ENCODE data around the gene CDKN2AIPNL.
"Not testable (repeated sequence)": the region's sequence is repeated elsewhere in the genome, so short reads cannot be mapped to it uniquely, and the experiment has no call there.

Gene CDKN2AIPNL

GRCh38 chr5:134383980-134384697, 27.5 kb downstream of the CDKN2AIPNL start:
- ChIA-PET POLR2A (interaction anchor here (1.7 kb wide), 1 partner anchor 12 kb away, joined by 5 read pairs; the partner anchor contains the start of gene UBE2B), CTCF (interaction anchor here (0.7 to 1.4 kb wide), 5 partner anchors 9 to 444 kb away, joined by 3 to 6 read pairs (median 4); partner anchors contain the start of gene CDKN2AIPNL)
- Histone ChIP-seq H3K9me3 (ENCODE audit: control insufficient read depth, insufficient read depth, low read depth, low read length) (no peaks in the 10 kb centered on the region), H3K27ac (ENCODE audit: extremely low read depth, low read depth, low read length) (no peak overlapping the region), H3K4me3 (ENCODE audit: low read depth, low read length) (no peak overlapping the region), H3K36me3 (ENCODE audit: control insufficient read depth in 2 of 2, insufficient read depth in 1 of 2, low read length in 2 of 2) (peaks cover 82 to 86% of the 10 kb centered on the region in 2 experiments), H3K4me1 (ENCODE audit: control insufficient read depth, insufficient read depth, low read length) (no peaks in the 10 kb centered on the region)
- TF ChIP-seq, protein P1, sequence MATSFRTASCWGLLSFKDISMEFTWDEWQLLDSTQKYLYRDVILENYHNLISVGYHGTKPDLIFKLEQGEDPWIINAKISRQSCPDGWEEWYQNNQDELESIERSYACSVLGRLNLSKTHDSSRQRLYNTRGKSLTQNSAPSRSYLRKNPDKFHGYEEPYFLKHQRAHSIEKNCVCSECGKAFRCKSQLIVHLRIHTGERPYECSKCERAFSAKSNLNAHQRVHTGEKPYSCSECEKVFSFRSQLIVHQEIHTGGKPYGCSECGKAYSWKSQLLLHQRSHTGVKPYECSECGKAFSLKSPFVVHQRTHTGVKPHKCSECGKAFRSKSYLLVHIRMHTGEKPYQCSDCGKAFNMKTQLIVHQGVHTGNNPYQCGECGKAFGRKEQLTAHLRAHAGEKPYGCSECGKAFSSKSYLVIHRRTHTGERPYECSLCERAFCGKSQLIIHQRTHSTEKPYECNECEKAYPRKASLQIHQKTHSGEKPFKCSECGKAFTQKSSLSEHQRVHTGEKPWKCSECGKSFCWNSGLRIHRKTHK (tag by site-specific recombination; IDR thresholded peaks at IDR 0.05) = no peak
- no peak for TF ChIP-seq ZNF610 (tag by site-specific recombination; IDR thresholded peaks at IDR 0.05; ENCODE audit: borderline replicate concordance)
- TF ChIP-seq ZFHX2 (tag by site-specific recombination; conservative IDR thresholded peaks at IDR 0.05) = no peak
- TF ChIP-seq ZNF433 (tag by site-specific recombination; IDR thresholded peaks at IDR 0.05; ENCODE audit: low read depth) = no peak
- TF ChIP-seq ZNF155 (tag by site-specific recombination; IDR thresholded peaks at IDR 0.05) = no peak
- TF ChIP-seq, protein P2, sequence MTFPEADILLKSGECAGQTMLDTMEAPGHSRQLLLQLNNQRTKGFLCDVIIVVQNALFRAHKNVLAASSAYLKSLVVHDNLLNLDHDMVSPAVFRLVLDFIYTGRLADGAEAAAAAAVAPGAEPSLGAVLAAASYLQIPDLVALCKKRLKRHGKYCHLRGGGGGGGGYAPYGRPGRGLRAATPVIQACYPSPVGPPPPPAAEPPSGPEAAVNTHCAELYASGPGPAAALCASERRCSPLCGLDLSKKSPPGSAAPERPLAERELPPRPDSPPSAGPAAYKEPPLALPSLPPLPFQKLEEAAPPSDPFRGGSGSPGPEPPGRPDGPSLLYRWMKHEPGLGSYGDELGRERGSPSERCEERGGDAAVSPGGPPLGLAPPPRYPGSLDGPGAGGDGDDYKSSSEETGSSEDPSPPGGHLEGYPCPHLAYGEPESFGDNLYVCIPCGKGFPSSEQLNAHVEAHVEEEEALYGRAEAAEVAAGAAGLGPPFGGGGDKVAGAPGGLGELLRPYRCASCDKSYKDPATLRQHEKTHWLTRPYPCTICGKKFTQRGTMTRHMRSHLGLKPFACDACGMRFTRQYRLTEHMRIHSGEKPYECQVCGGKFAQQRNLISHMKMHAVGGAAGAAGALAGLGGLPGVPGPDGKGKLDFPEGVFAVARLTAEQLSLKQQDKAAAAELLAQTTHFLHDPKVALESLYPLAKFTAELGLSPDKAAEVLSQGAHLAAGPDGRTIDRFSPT (tag by site-specific recombination; IDR thresholded peaks at IDR 0.05) = no peak
- TF ChIP-seq, protein P3, sequence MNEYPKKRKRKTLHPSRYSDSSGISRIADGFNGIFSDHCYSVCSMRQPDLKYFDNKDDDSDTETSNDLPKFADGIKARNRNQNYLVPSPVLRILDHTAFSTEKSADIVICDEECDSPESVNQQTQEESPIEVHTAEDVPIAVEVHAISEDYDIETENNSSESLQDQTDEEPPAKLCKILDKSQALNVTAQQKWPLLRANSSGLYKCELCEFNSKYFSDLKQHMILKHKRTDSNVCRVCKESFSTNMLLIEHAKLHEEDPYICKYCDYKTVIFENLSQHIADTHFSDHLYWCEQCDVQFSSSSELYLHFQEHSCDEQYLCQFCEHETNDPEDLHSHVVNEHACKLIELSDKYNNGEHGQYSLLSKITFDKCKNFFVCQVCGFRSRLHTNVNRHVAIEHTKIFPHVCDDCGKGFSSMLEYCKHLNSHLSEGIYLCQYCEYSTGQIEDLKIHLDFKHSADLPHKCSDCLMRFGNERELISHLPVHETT (tag by site-specific recombination; IDR thresholded peaks at IDR 0.05) = no peak

GRCh38 chr5:134382204-134382603, 29.5 kb downstream of the CDKN2AIPNL start:
- H3K36me3 ChIP-seq (ENCODE audit: control insufficient read depth in 2 of 2, insufficient read depth in 1 of 2, low read length in 2 of 2) = peaks cover 76 to 85% of the 10 kb centered on the region in 2 experiments
- not testable (repeated sequence) for H3K27ac ChIP-seq (ENCODE audit: extremely low read depth, low read depth, low read length); H3K4me3 ChIP-seq (ENCODE audit: low read depth, low read length); H3K9me3 ChIP-seq (ENCODE audit: control insufficient read depth, insufficient read depth, low read depth, low read length); H3K4me1 ChIP-seq (ENCODE audit: control insufficient read depth, insufficient read depth, low read length)
- ChIA-PET CTCF (interaction anchor here (0.7 to 1.5 kb wide), 4 partner anchors 10 to 205 kb away, joined by 3 to 4 read pairs (median 3); no protein-coding TSS in a partner anchor), POLR2A (interaction anchor here (2.0 kb wide), 1 partner anchor 10 kb away, joined by 5 read pairs; the partner anchor contains the start of gene UBE2B)
- peak; percentile 78; the same call in 1 of the 2 replicates for TF ChIP-seq ZNF121 (tag by site-specific recombination; IDR thresholded peaks at IDR 0.05)

DNA sequence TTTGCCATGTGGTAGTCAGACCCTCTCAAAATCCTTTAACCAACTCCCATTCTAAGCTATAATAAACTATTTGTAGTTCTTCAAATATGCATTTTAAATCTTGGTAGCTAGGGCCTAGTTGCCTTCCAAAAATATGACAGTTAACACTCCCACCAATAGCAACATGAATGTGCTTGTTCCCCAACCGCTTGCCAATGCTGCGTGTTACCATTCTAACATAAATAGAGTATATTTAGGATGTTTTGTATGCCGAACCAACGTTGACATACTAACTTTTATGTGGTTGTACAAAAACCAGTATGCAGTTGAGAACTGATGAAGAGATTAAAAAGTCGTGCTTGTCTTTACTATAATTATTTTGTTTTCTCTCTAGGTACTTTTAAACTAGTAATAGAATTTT, 31.3 kb downstream of the CDKN2AIPNL start:
- no peak overlapping the region for H3K27ac ChIP-seq (ENCODE audit: extremely low read depth, low read depth, low read length)
- ChIA-PET POLR2A (interaction anchor here (0.6 to 2.0 kb wide), 2 partner anchors 8 to 240 kb away, joined by 3 to 5 read pairs; partner anchors contain the start of gene UBE2B), CTCF (interaction anchor here (1.3 kb wide), 1 partner anchor 197 kb away, joined by 4 read pairs; no protein-coding TSS in a partner anchor)
- H3K36me3 ChIP-seq (ENCODE audit: control insufficient read depth in 2 of 2, insufficient read depth in 1 of 2, low read length in 2 of 2) = peaks cover 79 to 89% of the 10 kb centered on the region in 2 experiments
- no peak overlapping the region for H3K4me3 ChIP-seq (ENCODE audit: low read depth, low read length)
- no peaks in the 10 kb centered on the region for H3K9me3 ChIP-seq (ENCODE audit: control insufficient read depth, insufficient read depth, low read depth, low read length)
- no peaks in the 10 kb centered on the region for H3K4me1 ChIP-seq (ENCODE audit: control insufficient read depth, insufficient read depth, low read length)
- TF ChIP-seq, protein P4, sequence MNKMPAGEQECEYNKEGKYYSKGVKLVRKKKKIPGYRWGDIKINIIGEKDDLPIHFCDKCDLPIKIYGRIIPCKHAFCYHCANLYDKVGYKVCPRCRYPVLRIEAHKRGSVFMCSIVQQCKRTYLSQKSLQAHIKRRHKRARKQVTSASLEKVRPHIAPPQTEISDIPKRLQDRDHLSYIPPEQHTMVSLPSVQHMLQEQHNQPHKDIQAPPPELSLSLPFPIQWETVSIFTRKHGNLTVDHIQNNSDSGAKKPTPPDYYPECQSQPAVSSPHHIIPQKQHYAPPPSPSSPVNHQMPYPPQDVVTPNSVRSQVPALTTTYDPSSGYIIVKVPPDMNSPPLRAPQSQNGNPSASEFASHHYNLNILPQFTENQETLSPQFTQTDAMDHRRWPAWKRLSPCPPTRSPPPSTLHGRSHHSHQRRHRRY (tag by site-specific recombination; IDR thresholded peaks at IDR 0.05) = no peak
- TF ChIP-seq, protein P5, sequence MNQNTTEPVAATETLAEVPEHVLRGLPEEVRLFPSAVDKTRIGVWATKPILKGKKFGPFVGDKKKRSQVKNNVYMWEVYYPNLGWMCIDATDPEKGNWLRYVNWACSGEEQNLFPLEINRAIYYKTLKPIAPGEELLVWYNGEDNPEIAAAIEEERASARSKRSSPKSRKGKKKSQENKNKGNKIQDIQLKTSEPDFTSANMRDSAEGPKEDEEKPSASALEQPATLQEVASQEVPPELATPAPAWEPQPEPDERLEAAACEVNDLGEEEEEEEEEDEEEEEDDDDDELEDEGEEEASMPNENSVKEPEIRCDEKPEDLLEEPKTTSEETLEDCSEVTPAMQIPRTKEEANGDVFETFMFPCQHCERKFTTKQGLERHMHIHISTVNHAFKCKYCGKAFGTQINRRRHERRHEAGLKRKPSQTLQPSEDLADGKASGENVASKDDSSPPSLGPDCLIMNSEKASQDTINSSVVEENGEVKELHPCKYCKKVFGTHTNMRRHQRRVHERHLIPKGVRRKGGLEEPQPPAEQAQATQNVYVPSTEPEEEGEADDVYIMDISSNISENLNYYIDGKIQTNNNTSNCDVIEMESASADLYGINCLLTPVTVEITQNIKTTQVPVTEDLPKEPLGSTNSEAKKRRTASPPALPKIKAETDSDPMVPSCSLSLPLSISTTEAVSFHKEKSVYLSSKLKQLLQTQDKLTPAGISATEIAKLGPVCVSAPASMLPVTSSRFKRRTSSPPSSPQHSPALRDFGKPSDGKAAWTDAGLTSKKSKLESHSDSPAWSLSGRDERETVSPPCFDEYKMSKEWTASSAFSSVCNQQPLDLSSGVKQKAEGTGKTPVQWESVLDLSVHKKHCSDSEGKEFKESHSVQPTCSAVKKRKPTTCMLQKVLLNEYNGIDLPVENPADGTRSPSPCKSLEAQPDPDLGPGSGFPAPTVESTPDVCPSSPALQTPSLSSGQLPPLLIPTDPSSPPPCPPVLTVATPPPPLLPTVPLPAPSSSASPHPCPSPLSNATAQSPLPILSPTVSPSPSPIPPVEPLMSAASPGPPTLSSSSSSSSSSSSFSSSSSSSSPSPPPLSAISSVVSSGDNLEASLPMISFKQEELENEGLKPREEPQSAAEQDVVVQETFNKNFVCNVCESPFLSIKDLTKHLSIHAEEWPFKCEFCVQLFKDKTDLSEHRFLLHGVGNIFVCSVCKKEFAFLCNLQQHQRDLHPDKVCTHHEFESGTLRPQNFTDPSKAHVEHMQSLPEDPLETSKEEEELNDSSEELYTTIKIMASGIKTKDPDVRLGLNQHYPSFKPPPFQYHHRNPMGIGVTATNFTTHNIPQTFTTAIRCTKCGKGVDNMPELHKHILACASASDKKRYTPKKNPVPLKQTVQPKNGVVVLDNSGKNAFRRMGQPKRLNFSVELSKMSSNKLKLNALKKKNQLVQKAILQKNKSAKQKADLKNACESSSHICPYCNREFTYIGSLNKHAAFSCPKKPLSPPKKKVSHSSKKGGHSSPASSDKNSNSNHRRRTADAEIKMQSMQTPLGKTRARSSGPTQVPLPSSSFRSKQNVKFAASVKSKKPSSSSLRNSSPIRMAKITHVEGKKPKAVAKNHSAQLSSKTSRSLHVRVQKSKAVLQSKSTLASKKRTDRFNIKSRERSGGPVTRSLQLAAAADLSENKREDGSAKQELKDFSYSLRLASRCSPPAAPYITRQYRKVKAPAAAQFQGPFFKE (tag by site-specific recombination; IDR thresholded peaks at IDR 0.05; ENCODE audit: borderline replicate concordance) = no peak
- TF ChIP-seq ZNF514 (tag by site-specific recombination; IDR thresholded peaks at IDR 0.05) = no peak
- no peak for TF ChIP-seq ZBTB20 (tag by site-specific recombination; IDR thresholded peaks at IDR 0.05)
- no peak for TF ChIP-seq ZBTB8A (tag by site-specific recombination; IDR thresholded peaks at IDR 0.05)
- TF ChIP-seq, protein P1 (tag by site-specific recombination; IDR thresholded peaks at IDR 0.05) = no peak
- TF ChIP-seq GLIS2 (tag by site-specific recombination; IDR thresholded peaks at IDR 0.05) = no peak

Measured in HEK293 (cell line).